ENCODE results near the gene RGMA.

RGMA gene

GRCh38 chr15:93089727-93090305, 805 bp upstream of the RGMA start:
- no peak for DNase-seq

GRCh38 chr15:93088200-93088980, 621 bp downstream of the RGMA start:
- no peak for DNase-seq

DNA sequence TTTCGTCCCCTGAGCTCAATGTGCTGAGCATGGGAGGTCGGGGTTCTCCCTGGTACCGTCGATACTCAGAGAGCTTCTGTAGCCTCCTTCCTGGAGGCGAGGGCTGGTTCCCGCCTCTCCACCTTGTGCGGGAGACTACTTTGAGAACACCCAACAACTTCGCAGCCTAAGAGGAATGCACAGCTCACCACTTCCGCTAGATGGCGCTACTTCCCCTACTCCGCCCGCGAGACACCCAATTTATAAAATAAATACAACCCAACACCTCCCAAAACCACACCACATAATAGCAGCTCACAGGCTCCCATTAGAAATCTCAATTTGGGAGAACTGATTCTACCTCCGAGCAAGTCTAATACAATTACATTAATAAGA, 1.2 kb downstream of the RGMA start:
- no peak for DNase-seq

GRCh38 chr15:93086791-93087190, 2.2 kb downstream of the RGMA start:
- DNase-seq: no peak

DNA sequence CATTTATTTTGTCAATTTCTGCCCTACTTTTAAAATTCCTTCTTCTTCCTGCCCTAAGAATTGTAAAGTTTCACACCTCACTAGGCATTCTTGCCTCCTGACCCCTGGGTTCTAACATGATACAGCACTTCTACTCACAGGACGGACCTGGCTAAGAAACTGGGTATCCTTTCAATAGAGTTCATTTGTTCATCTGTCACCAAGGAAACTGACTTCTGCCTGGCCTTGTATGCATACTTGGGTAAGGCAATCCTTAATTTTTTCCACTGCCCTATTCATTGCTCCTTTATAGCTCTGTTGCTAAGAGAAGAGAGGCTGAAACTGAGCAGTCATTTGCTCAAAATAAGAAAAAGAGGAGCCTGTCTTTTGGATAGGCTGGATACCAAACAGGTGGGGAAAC, 3.3 kb downstream of the RGMA start:
- DNase-seq: no peak

DNA sequence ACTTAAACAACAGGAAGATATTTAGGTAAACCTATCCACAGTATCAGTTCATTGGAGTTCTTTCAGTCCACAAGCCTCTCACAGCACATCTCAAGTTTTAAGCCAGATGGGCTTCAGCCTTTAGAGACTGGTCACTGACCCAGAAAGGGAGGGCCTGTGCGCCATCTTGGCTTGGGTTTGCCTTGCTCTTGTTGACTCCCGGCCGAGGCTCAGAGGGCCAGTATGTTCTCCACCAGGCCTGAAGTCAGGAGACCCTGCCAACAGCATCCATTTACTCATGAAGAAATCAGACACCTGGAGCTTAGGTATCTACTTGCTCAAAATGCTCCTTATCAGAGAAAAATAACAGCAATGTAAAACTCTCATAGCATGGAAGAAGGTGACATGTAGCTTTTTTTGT, 6.2 kb downstream of the RGMA start:
- DNase-seq: no peak

DNA sequence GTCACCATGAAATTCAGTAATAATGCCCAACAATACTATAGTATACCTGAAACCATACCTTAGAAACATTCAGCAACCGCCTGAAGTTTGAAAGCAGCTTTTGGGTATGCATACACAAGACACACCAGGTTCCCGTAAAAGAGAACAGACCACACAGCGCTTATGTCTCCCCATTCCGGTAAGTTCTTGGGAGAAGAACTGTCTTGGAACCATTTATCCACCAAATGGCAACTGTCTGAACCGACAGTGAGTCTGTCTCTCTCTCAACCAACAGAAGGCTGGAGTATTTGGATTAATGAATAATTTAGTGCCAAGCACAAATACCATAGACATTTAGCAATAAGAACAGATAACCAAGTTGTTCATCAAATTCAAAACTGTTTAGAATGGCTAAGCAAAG, 7.6 kb downstream of the RGMA start:
- no peak for DNase-seq

GRCh38 chr15:93080451-93080850, 8.6 kb downstream of the RGMA start:
- DNase-seq: no peak

DNA sequence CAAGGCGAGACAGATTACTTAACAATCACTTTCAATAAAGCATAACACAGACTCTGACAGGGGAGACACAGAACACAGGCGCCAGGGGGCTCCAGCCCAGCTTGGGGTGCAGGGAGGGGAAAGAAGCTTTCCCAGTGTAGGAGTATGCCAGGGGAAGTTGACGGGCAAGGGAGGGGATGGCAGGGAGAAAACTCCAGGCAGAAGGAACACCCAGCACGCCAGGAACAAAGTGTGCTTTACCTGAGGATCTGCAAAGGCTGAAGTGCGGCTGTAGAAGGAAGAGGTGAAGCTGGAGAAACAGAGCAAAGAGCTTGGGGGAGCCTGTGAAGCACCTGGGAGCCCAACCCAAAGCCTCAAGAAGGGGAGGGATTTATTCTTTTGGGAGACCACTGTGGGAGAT, 12.1 kb downstream of the RGMA start:
- DNase-seq: no peak

DNA sequence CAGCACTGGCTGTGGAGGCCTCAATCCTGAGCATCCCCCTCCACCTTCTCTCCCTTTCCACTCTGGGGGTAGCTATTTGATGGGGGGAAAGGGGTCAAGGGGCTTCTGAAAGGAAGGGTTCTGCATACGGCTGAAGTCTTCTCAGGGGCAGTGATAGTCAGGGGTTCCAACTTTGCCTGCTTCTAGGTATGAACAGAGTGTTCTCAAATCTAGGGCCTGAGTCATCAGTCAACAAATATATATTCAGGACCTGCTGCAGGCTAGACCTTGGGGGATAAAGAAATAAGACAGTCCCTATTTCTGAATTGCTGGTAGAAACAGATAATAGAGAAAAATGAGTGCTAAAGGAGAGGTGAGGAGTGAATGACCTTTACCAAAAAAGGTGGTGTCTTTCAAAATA, 12.8 kb downstream of the RGMA start:
- DNase-seq: no peak

DNA sequence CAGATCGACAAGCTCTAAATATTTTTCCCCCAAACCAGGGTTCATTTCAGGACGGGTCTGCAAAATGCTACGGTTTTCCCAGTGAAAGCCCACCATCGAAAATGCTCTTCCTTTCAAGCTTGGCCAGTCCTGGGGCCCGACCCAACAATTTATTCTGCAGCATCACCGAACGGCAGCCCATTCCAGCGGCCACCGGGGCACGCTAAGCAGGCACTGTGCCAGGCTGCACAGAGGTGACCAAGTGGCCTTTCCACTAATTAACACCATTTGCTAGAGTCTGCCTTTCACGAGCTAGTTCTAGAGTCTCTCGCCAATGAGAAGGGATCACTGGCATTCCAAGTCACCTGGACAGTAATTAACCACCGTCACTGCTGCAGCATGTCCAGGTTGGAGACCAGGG, 14.4 kb downstream of the RGMA start:
- DNase-seq: no peak

- DNase-seq: no peak
These were observed 15.5 kb downstream of the RGMA start for GRCh38 chr15:93073465-93073952.

- no peak for DNase-seq
These were observed 16.3 kb downstream of the RGMA start for GRCh38 chr15:93072411-93073394.

DNA sequence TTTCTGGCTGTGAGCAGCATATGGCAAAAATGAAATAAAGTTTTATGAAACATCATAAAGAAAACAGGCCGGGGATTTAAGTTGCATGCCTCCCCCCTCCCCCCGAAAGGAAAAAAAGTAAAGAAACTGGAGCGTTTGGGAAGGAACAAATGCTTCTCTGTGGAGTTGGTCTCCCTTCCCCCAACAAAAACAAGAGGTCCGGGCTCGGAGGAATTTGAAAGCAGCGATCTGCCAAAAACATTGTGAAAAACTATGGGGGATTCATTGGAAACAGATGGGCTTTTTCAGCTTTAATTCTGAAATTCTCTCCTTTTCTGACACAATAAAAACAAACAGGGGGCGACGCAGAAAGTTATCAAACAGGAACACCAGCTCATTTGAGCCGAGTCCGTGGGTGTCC, 17.0 kb downstream of the RGMA start:
- no peak for DNase-seq

DNA sequence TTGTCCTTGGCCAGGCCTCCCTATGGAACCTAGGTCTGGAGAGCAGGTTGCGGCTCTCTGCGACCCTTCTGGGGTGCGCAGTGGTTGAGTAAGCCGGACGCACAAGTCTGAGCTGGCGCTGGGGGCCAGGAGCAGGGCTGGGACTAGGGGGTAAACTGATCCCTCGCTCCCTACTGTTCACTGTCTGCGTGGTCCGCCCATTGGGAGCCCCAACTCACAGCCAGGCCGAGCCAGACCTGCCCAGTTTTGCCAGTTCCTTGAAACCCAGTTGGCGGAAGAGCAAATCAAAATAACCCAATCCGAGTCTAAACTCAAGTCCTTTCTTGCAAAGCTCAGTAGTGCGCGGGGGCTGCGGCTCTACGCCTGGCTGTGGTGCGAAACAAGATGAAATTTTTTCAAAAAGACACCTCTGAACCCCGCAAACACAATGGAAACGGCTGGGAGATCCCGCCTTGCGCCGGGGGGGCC, 17.5 kb downstream of the RGMA start:
- DNase-seq: no peak

DNA sequence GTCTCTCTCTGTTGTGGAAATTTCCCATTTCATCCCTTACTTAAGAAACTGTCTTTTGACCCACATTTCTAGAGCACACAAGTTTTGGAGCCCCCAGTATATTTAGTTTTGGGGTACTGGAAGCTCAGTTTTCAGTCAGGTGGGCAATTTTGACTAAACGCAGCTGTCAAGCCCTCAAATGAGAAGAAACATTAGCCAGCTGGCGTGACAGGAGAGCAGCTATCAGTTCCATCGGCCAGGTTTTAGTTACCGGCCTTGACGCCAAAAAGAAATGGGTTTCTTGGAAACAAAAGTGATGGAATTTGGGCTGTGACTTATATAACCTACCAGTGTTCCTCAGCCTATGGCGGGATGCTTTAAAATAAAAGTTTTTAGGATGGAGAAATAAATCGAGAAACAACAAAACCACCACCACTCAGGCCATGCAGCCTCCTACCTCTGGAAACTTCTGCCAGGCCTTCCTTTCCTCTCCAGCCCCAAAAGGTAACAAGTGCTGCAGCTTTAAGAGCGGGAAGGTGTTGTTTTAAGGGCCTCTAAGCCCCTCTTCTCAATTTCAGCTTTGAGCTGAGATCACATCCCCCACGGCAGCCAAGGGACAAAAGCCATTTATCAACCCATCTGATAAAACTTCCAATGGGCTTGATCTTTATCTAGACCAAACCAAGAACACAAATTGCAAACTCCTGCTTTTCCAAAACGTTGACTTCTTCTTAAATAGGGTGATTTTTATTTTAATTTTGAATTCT, 18.3 kb downstream of the RGMA start:
- DNase-seq: no peak

DNA sequence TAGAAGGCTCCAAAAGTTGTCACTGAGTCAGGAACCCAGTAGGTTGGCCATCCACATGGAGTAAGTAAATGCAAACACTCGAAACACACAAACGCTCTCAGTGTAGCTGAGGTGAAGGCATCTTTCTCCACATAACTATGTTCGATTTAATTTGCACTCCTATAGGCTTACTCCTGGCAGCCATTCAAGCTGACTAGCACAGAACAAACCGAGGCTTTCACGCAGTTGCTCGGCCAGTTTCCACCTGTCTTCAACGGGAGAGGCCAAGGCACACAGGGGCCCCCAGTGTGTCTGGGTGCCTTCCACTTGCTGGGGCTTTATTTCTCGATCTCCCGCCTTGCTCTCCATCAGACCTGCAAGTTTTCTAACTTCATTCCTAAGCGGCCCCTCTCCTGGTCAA, 18.9 kb downstream of the RGMA start:
- DNase-seq: no peak

GRCh38 chr15:93068581-93069199, 20.3 kb downstream of the RGMA start:
- DNase-seq: no peak

- DNase-seq: no peak
These were observed 21.3 kb downstream of the RGMA start for GRCh38 chr15:93067649-93068085.

GRCh38 chr15:93066834-93067648, 22.0 kb downstream of the RGMA start:
- DNase-seq: no peak

- DNase-seq: no peak
These were observed 22.8 kb downstream of the RGMA start for GRCh38 chr15:93066224-93066681.
